ENCODE results near the gene UBXN7.

GRCh38 chr3:196335503-196335948 is 96.7 kb downstream of the UBXN7 start:
- TF ChIP-seq CTCF (conservative IDR thresholded peaks at IDR 0.05 in 1 of 2, IDR thresholded peaks at IDR 0.05 in 1 of 2; ENCODE audit: low read depth in 1 of 2, low read length in 2 of 2) (no peak), EZH2 (IDR thresholded peaks at IDR 0.05; ENCODE audit: low read length, missing control alignments) (no peak)
